ENCODE results near the gene GLDC. TPM values are rescaled to one million over a fixed set of nuclear protein-coding genes. Genes with fewer than 3 reads are reported as not detected.
A peak's percentile ranks its signal among the peaks of the same experiment; 100 is the strongest.

GLDC gene
- total and polyA plus RNA-seq, 10 of the 15 experiments (the other 5 are each of a cell fraction or from before 2014, with no cell fraction given): 33.1 to 165 (median 114) TPM

- peak overlapping the region; percentile 17 for H3K4me2 ChIP-seq (ENCODE audit: control insufficient read depth, insufficient read depth)
- H3K4me3 ChIP-seq: no peak overlapping the region; the same call in 1 of the 2 replicates
- ChIA-PET POLR2A (interaction anchor here (0.6 to 2.1 kb wide), 5 partner anchors 10 to 838 kb away, joined by 3 to 6 read pairs (median 3); no protein-coding TSS in a partner anchor), SMC1A (ENCODE audit: uncharacterized antibody, unreplicated experiment) (interaction anchor here (1.1 to 1.9 kb wide), 5 partner anchors 11 to 46 kb away, joined by 3 to 7 read pairs (median 5); no protein-coding TSS in a partner anchor), RAD21 (ENCODE audit: unreplicated experiment) (interaction anchor here (0.7 to 1.8 kb wide), 6 partner anchors 10 to 45 kb away, joined by 3 to 6 read pairs (median 3); no protein-coding TSS in a partner anchor), CTCF (interaction anchor here (0.7 to 1.5 kb wide), 2 partner anchors 47 to 48 kb away, joined by 4 read pairs; no protein-coding TSS in a partner anchor)
- H3K27ac ChIP-seq (ENCODE audit: control insufficient read depth, insufficient read depth): peak overlapping the region; percentile 72
- H3K9ac ChIP-seq (ENCODE audit: control insufficient read depth, insufficient read depth, low read length): no peak overlapping the region
- no peak overlapping the region; the same call in 1 of the 2 replicates for H2AFZ ChIP-seq (ENCODE audit: control insufficient read depth, low read depth, low read length)
- no peaks in the 10 kb centered on the region for H4K20me1 ChIP-seq (ENCODE audit: control insufficient read depth, insufficient read depth)
- intact Hi-C loops (cut with micrococcal nuclease; ENCODE audit: unreplicated experiment): no loop called here
- TF ChIP-seq ESRRA (IDR thresholded peaks at IDR 0.05; ENCODE audit: low read length) (no peak), SMARCA5 (IDR thresholded peaks at IDR 0.05) (no peak), JUNB (IDR thresholded peaks at IDR 0.05) (no peak), SRF (IDR thresholded peaks at IDR 0.05; ENCODE audit: low read depth in 2 of 2, low read length in 2 of 2) (peak in 1 of 2 experiments; percentile 93; a peak in 2 of 4 replicates), YY1 (IDR thresholded peaks at IDR 0.05; ENCODE audit: low read depth, low read length) (peak; percentile 52; the same call in 1 of the 2 replicates), IKZF1 (conservative IDR thresholded peaks at IDR 0.05) (peak; percentile 57), SREBF2 (IDR thresholded peaks at IDR 0.05; ENCODE audit: low read length) (no peak), BHLHE40 (IDR thresholded peaks at IDR 0.05; ENCODE audit: borderline replicate concordance in 1 of 2, low read depth in 2 of 2, low read length in 1 of 2) (peak; percentile 40 to 77; a peak in 2 of 4 replicates), SUPT20H (IDR thresholded peaks at IDR 0.05; ENCODE audit: borderline replicate concordance, control insufficient read depth, low read depth, low read length) (no peak), NR2F1 (conservative IDR thresholded peaks at IDR 0.05) (peak; percentile 78), RUNX3 (IDR thresholded peaks at IDR 0.05; ENCODE audit: low read length) (peak; percentile 37; the same call in 1 of the 2 replicates), TCF7 (IDR thresholded peaks at IDR 0.05; ENCODE audit: borderline replicate concordance) (no peak), ZSCAN29 (IDR thresholded peaks at IDR 0.05) (no peak), NFIC (IDR thresholded peaks at IDR 0.05; ENCODE audit: low read depth, low read length) (peak; percentile 21; the same call in 1 of the 2 replicates), CBX5 (IDR thresholded peaks at IDR 0.05; ENCODE audit: low read depth) (0 out of 2 replicates have a peak, but pooled peaks have one; percentile 37), PML (IDR thresholded peaks at IDR 0.05; ENCODE audit: low read length) (no peak), IKZF2 (IDR thresholded peaks at IDR 0.05) (peak; percentile 23 to 24; a peak in 1 of 4 replicates), EGR1 (IDR thresholded peaks at IDR 0.05; ENCODE audit: borderline replicate concordance in 1 of 2, low read depth in 2 of 2, low read length in 2 of 2) (0 out of 3 replicates have a peak, but pooled peaks of 1 of the 2 experiments have one; percentile 32), ZBTB40 (IDR thresholded peaks at IDR 0.05; ENCODE audit: borderline replicate concordance) (no peak), FOXK2 (IDR thresholded peaks at IDR 0.05) (no peak)
- no peaks in the 10 kb centered on the region for H3K9me3 ChIP-seq (replicated peaks; ENCODE audit: control insufficient read depth, insufficient read depth, low read length)
- peaks cover 2% of the 10 kb centered on the region; the same call in 1 of the 2 replicates for H3K79me2 ChIP-seq (ENCODE audit: control insufficient read depth, insufficient read depth, low read length)
- peak; percentile 57 for ATAC-seq
- DNase-seq (ENCODE audit: low read depth, low spot score): no peak
- H3K36me3 ChIP-seq (ENCODE audit: control insufficient read depth in 2 of 2, insufficient read depth in 2 of 2, low read length in 1 of 2): peaks cover 5 to 8% of the 10 kb centered on the region in 2 experiments; a peak in 3 of 4 replicates
- no TSS peak for BruUV-seq (replicated peaks)
- H3K27me3 ChIP-seq (replicated peaks in 1 of 2; ENCODE audit: control insufficient read depth in 2 of 2, insufficient read depth in 2 of 2, low read length in 1 of 2): no peaks in the 10 kb centered on the region
- peaks cover 31% of the 10 kb centered on the region for H3K4me1 ChIP-seq (ENCODE audit: control insufficient read depth, insufficient read depth, low read length)
- WGBS (ENCODE audit: insufficient coverage, insufficient replicate concordance, low lambda C conversion rate, missing lambda C conversion rate): 93% methylated on average over 5 of the region's 5 CpGs
- in situ Hi-C loops (cut with MboI): no loop called here
- FAIRE-seq: peak; percentile 35
These were observed 24.7 kb downstream of the GLDC start for GRCh38 chr9:6620796-6621195.

Measured in GM12878 (cell line).